Kidney (tissue), 14 donors: ENCODE measurements around the gene TECTB. TPM values are rescaled to one million over a fixed set of nuclear protein-coding genes. Genes with fewer than 3 reads are reported as not detected.

Experiments
- DNase-seq, 5 donors: peaks; one replicate each; pipeline ENCODE4 v3.0.0-alpha.2; 2013 to 2020
- FAIRE-seq: peaks from 2 replicates; lab custom pipeline; 2012; peaks lifted over from hg19 to GRCh38; lab: Jason Lieb, UNC
- H3K27ac ChIP-seq, 2 donors: one replicate each; pipeline ENCODE4 v1.7.0; 2013; ENCODE audit warnings: low read depth in 2 of 2, low read length in 2 of 2, inconsistent platforms in 1 of 2
- H3K27me3 ChIP-seq: one replicate; pipeline ENCODE4 v1.7.1; 2013; ENCODE audit warnings: low read length, inconsistent platforms; ENCODE audit not compliant: control insufficient read depth, insufficient read depth
- H3K36me3 ChIP-seq, 3 donors: one replicate each; pipeline versions ENCODE4 v1.7.0 to v1.7.1; 2013; ENCODE audit warnings: low read length in 3 of 3, control low read depth in 1 of 3, inconsistent platforms in 1 of 3; ENCODE audit not compliant: insufficient read depth in 3 of 3, control insufficient read depth in 2 of 3
- H3K4me1 ChIP-seq, 3 donors: one replicate each; pipeline versions ENCODE4 v1.7.0 to v1.7.1; 2013; ENCODE audit warnings: low read length in 3 of 3, inconsistent platforms in 1 of 3, low read depth in 1 of 3; ENCODE audit not compliant: control insufficient read depth in 2 of 3, insufficient read depth in 2 of 3
- H3K4me3 ChIP-seq, 3 donors: one replicate each; pipeline versions ENCODE4 v1.7.0 to v1.8.1; 2013; ENCODE audit warnings: low read length in 3 of 3, control low read depth in 1 of 3, inconsistent platforms in 1 of 3
- H3K9ac ChIP-seq, 3 donors: one replicate each; pipeline versions ENCODE4 v1.7.0 to v1.7.1; 2013; ENCODE audit warnings: low read length in 3 of 3, control low read depth in 1 of 3, inconsistent platforms in 1 of 3
- H3K9me3 ChIP-seq, 3 donors: one replicate each; pipeline versions ENCODE4 v1.7.0 to v1.7.1; 2013; ENCODE audit warnings: low read length in 3 of 3, control low read depth in 1 of 3, inconsistent platforms in 1 of 3; ENCODE audit not compliant: control insufficient read depth in 2 of 3, insufficient read depth in 1 of 3
- intact Hi-C: fragments of 100-400 bp; cut with DNase I; formaldehyde crosslinking; loops from one replicate; pipeline ENCODE4 v1.11.1; 2022
- polyA plus RNA-seq: library from polyadenylated mRNA; stranded (reverse); fragments of 350-450 nt; fragmentation: Illumina TruSeq; extraction: RNeasy Lipid Tissue Mini Kit (QIAGEN cat#74804); gene quantifications from one replicate; pipeline ENCODE4 v1.2.3, GENCODE V29; 2014; ENCODE audit warnings: low read depth, low replicate concordance; ENCODE audit not compliant: insufficient read depth
- total RNA-seq: library from RNA; stranded (reverse); fragmentation: NEBNext Ultra II Directional; extraction: Animal tissue kit (Norgen Biotek cat#: 25700); gene quantifications from one replicate; pipeline ENCODE4 v1.2.1, GENCODE V29; 2021
- TF ChIP-seq, protein P1 (sequence below): IDR thresholded peaks from 3 replicates; pipeline ENCODE4 v1.5.1; 2012; ENCODE audit warnings: mild to moderate bottlenecking, moderate library complexity, borderline replicate concordance; ENCODE audit not compliant: insufficient read depth; ENCODE audit errors: extremely low read depth
- donor health status: control.
- donor health status: control.
- donor health status: control.
- donor health status: control.
- donor health status: control.
- donor health status: DM: yes; HTN: yes; CAD: no.
- donor health status: Normal renal cell carcinoma (clear cell type).

Gene TECTB
- total and polyA plus RNA-seq, 2 donors from 2014 or later = not detected

- Histone ChIP-seq H3K36me3 (no peaks in the 10 kb centered on the region), H3K27ac (no peak overlapping the region), H3K9me3 (no peaks in the 10 kb centered on the region), H3K9ac (no peak overlapping the region), H3K4me1 (no peaks in the 10 kb centered on the region), H3K4me3 (no peak overlapping the region), H3K27me3 (no peaks in the 10 kb centered on the region)
- intact Hi-C loops = no loop called here
- no peak for DNase-seq
- FAIRE-seq = no peak
- TF ChIP-seq, protein P1, sequence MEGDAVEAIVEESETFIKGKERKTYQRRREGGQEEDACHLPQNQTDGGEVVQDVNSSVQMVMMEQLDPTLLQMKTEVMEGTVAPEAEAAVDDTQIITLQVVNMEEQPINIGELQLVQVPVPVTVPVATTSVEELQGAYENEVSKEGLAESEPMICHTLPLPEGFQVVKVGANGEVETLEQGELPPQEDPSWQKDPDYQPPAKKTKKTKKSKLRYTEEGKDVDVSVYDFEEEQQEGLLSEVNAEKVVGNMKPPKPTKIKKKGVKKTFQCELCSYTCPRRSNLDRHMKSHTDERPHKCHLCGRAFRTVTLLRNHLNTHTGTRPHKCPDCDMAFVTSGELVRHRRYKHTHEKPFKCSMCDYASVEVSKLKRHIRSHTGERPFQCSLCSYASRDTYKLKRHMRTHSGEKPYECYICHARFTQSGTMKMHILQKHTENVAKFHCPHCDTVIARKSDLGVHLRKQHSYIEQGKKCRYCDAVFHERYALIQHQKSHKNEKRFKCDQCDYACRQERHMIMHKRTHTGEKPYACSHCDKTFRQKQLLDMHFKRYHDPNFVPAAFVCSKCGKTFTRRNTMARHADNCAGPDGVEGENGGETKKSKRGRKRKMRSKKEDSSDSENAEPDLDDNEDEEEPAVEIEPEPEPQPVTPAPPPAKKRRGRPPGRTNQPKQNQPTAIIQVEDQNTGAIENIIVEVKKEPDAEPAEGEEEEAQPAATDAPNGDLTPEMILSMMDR = no peak
These were observed 23.5 kb upstream of the TECTB start for GRCh38 chr10:112259688-112260087.

- no peak for DNase-seq
- Histone ChIP-seq H3K4me3 (no peak overlapping the region), H3K9me3 (no peaks in the 10 kb centered on the region), H3K27ac (no peak overlapping the region), H3K36me3 (no peaks in the 10 kb centered on the region), H3K9ac (no peak overlapping the region), H3K27me3 (no peaks in the 10 kb centered on the region), H3K4me1 (no peaks in the 10 kb centered on the region)
- intact Hi-C loops = no loop called here
- no peak for FAIRE-seq
- TF ChIP-seq, protein P1 = no peak
These were observed 22.4 kb upstream of the TECTB start for GRCh38 chr10:112260831-112261230.

- FAIRE-seq (no peak), DNase-seq (peak in 3 of 5 donors; percentile 33 to 80 (median 80))
- TF ChIP-seq, protein P1 = no peak
- Histone ChIP-seq H3K27me3 (no peaks in the 10 kb centered on the region), H3K9me3 (no peaks in the 10 kb centered on the region), H3K9ac (no peak overlapping the region), H3K27ac (no peak overlapping the region), H3K4me1 (no peaks in the 10 kb centered on the region), H3K36me3 (no peaks in the 10 kb centered on the region), H3K4me3 (no peak overlapping the region)
- intact Hi-C loops = no loop called here
These were observed 21.8 kb upstream of the TECTB start for GRCh38 chr10:112261281-112261822.

DNA sequence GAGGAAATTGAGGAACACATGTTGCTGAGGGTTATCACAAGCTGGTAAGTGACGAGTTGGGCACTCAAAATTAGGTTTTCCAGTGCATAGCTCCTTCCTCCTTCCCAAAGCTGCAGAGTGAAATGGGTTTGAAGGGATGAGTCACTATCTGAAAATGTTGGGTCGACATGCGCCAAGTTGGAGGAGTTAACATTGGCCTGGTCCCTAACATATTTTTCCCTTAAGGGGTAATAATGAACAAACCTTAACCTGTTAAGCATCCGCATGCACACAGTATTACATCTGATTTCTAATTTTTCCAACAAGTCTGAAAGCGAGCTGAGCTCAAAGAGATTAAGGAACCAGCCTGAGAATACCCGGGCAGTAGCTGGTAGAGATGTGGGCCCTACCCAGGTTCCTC lies 20.7 kb upstream of the TECTB start:
- intact Hi-C loops = no loop called here
- DNase-seq (no peak), FAIRE-seq (no peak)
- H3K9me3 ChIP-seq = no peaks in the 10 kb centered on the region
- H3K9ac ChIP-seq = no peak overlapping the region
- H3K36me3 ChIP-seq = no peaks in the 10 kb centered on the region
- H3K4me3 ChIP-seq = no peak overlapping the region
- TF ChIP-seq, protein P1 = no peak
- H3K27me3 ChIP-seq = no peaks in the 10 kb centered on the region
- no peak overlapping the region for H3K27ac ChIP-seq
- no peaks in the 10 kb centered on the region for H3K4me1 ChIP-seq
